HCT116 (cell line): Measurements from ENCODE around the gene LSS. TPM values are rescaled to one million over a fixed set of nuclear protein-coding genes. Genes with fewer than 3 reads are reported as not detected.

Source experiments
- ATAC-seq: fragments of 200-7000 bp; cut with Tn5 transposase; 2 replicates; pipeline ENCODE4 v1.9.1; 2020; ENCODE audit warnings: mild to moderate bottlenecking, moderate library complexity
- BruUV-seq: library from RNA; stranded (reverse); fragments of 400-500 nt; replicated peaks from 2 replicates; lab custom pipeline; 2021; lab: Mats Ljungman, UMichigan
- CTCF ChIA-PET: fragments of 300-600 bp; sonication (Branson Sonifier 250); formaldehyde crosslinking; loops from one replicate; lab custom pipeline; 2021; ENCODE audit warnings: antibody characterized with exemption; lab: Charles Lee
- POLR2A ChIA-PET: fragments of 300-600, 350-600 bp; sonication (Branson Sonifier 250); formaldehyde crosslinking; loops from one replicate; lab custom pipeline; 2021; ENCODE audit warnings: antibody characterized with exemption; lab: Charles Lee
- RAD21 ChIA-PET, 2 experiments: fragments of 300-600 bp; sonication (Branson Sonifier 250); formaldehyde crosslinking; loops; one replicate each; lab custom pipeline; 2023; ENCODE audit warnings: low total read pairs in 2 of 2; ENCODE audit not compliant: uncharacterized antibody in 2 of 2, unreplicated experiment in 2 of 2, low non-redundant PET in 1 of 2; lab: Charles Lee
- DNase-seq: peaks from one replicate; pipeline ENCODE4 v3.0.0-alpha.2; 2010; ENCODE audit warnings: low read depth, low spot score
- H2AFZ ChIP-seq: fragments of 200-600 bp; shearing (Covaris generic), sonication (generic); 2 replicates; pipeline ENCODE4 v1.6.1; 2017; ENCODE audit warnings: low read depth, mixed run types, mixed read lengths, antibody characterized with exemption, low read length; ENCODE audit not compliant: poor library complexity, severe bottlenecking
- H3K27ac ChIP-seq: 2 replicates; pipeline ENCODE4 v1.5.1; 2012; ENCODE audit warnings: low read depth, low read length
- H3K27me3 ChIP-seq: fragments of 200-600 bp; sonication (generic); 2 replicates; pipeline ENCODE4 v1.6.1; 2016; ENCODE audit warnings: mixed run types, low read length, mixed read lengths; ENCODE audit not compliant: insufficient read depth
- H3K36me3 ChIP-seq, 2 experiments: fragments of 200-500 bp in 1 of 2; fragments of 200-600 bp in 1 of 2; sonication (Bioruptor generic) in 1 of 2; sonication (generic) in 1 of 2; 2 replicates each; pipeline versions ENCODE4 v1.5.1 to v1.6.1; 2014 to 2016; ENCODE audit warnings: low read length in 2 of 2, inconsistent platforms in 1 of 2, mixed read lengths in 1 of 2, mixed run types in 1 of 2; ENCODE audit not compliant: insufficient read depth in 2 of 2, control insufficient read depth in 1 of 2
- H3K4me1 ChIP-seq, 2 experiments: fragments of 200-600 bp in 1 of 2; sonication (generic) in 1 of 2; 2 replicates each; pipeline versions ENCODE4 v1.5.1 to v1.6.1; 2012 to 2017; ENCODE audit warnings: low read length in 2 of 2, inconsistent platforms in 1 of 2, mild to moderate bottlenecking in 1 of 2, mixed read lengths in 1 of 2, mixed run types in 1 of 2, moderate library complexity in 1 of 2; ENCODE audit not compliant: insufficient read depth in 2 of 2, control insufficient read depth in 1 of 2
- H3K4me2 ChIP-seq: fragments of 200-600 bp; sonication (generic); 2 replicates; pipeline ENCODE4 v1.6.1; 2017; ENCODE audit warnings: mixed run types, low read length, mixed read lengths
- H3K4me3 ChIP-seq, 2 experiments: fragments of 200-600 bp in 1 of 2; sonication (generic) in 1 of 2; replicated peaks in 1 of 2; 2 replicates each; pipeline ENCODE4 v1.5.1; 2011 to 2016; ENCODE audit warnings: low read length in 2 of 2, control low read depth in 1 of 2, low read depth in 1 of 2, mild to moderate bottlenecking in 1 of 2, mixed read lengths in 1 of 2, mixed run types in 1 of 2
- H3K79me2 ChIP-seq: fragments of 200-600 bp; sonication (generic); 2 replicates; pipeline ENCODE4 v1.6.1; 2017; ENCODE audit warnings: mild to moderate bottlenecking, mixed run types, low read length, moderate library complexity, mixed read lengths; ENCODE audit not compliant: insufficient read depth
- H3K9ac ChIP-seq: fragments of 200-600 bp; sonication (generic); 2 replicates; pipeline ENCODE4 v1.6.1; 2016; ENCODE audit warnings: low read length, mixed read lengths
- H3K9me2 ChIP-seq: fragments of 200-600 bp; sonication (generic), shearing (Covaris generic); 2 replicates; pipeline ENCODE4 v1.6.1; 2017; ENCODE audit warnings: mixed run types, mild to moderate bottlenecking, moderate library complexity; ENCODE audit not compliant: insufficient read depth
- H3K9me3 ChIP-seq, 2 experiments: fragments of 200-500 bp in 1 of 2; fragments of 200-600 bp in 1 of 2; sonication (Bioruptor generic) in 1 of 2; sonication (generic) in 1 of 2; 2 replicates each; pipeline ENCODE4 v1.6.1; 2014 to 2017; ENCODE audit warnings: low read length in 2 of 2, mixed read lengths in 2 of 2, inconsistent platforms in 1 of 2, low read depth in 1 of 2, mild to moderate bottlenecking in 1 of 2, mixed run types in 1 of 2, moderate library complexity in 1 of 2; ENCODE audit not compliant: control insufficient read depth in 1 of 2, insufficient read depth in 1 of 2
- H4K20me1 ChIP-seq: fragments of 200-600 bp; sonication (generic), shearing (Covaris generic); 2 replicates; pipeline ENCODE4 v1.6.1; 2017; ENCODE audit warnings: mixed run types, mild to moderate bottlenecking, moderate library complexity; ENCODE audit not compliant: insufficient read depth
- ATF3 ChIP-seq: IDR thresholded peaks from 2 replicates; pipeline ENCODE4 v1.6.1; 2012
- CBX3 ChIP-seq: IDR thresholded peaks from 2 replicates; pipeline ENCODE4 v1.6.1; 2012; ENCODE audit warnings: low read depth
- CEBPB ChIP-seq: IDR thresholded peaks from 2 replicates; pipeline ENCODE4 v1.6.1; 2012; ENCODE audit warnings: low read depth
- EZH2 ChIP-seq: fragments of 200-600 bp; sonication (generic); IDR thresholded peaks from 2 replicates; pipeline ENCODE4 v1.6.1; 2017; ENCODE audit warnings: antibody characterized with exemption, mixed run types
- EZH2phosphoT487 ChIP-seq: fragments of 200-600 bp; IDR thresholded peaks from 2 replicates; pipeline ENCODE4 v1.6.1; 2018; ENCODE audit warnings: antibody characterized with exemption, borderline replicate concordance
- FOSL1 ChIP-seq: IDR thresholded peaks from 2 replicates; pipeline ENCODE4 v1.6.1; 2012; ENCODE audit warnings: low read depth
- JUND ChIP-seq: IDR thresholded peaks from 2 replicates; pipeline ENCODE4 v1.6.1; 2012
- POLR2AphosphoS5 ChIP-seq: IDR thresholded peaks from 2 replicates; pipeline ENCODE4 v1.6.1; 2011; ENCODE audit warnings: mild to moderate bottlenecking, low read depth, low read length, moderate library complexity
- RAD21 ChIP-seq: IDR thresholded peaks from 2 replicates; pipeline ENCODE4 v1.6.1; 2012; ENCODE audit warnings: low read depth, mild to moderate bottlenecking
- SIN3A ChIP-seq: IDR thresholded peaks from 2 replicates; pipeline ENCODE4 v1.6.1; 2012; ENCODE audit warnings: low read depth
- SRF ChIP-seq: IDR thresholded peaks from 2 replicates; pipeline ENCODE4 v1.6.1; 2012; ENCODE audit warnings: low read depth
- TCF7L2 ChIP-seq: IDR thresholded peaks from 2 replicates; pipeline ENCODE4 v1.7.0; 2011; ENCODE audit warnings: borderline replicate concordance, inconsistent platforms; ENCODE audit not compliant: insufficient read depth, insufficient read length; ENCODE audit errors: extremely low read depth
- YY1 ChIP-seq: IDR thresholded peaks from 2 replicates; pipeline ENCODE4 v1.6.1; 2011; ENCODE audit warnings: low read length, low read depth, moderate library complexity, mild to moderate bottlenecking; ENCODE audit not compliant: insufficient replicate concordance; ENCODE audit errors: extremely low read depth
- ZFX ChIP-seq: fragments of 450-650 bp; IDR thresholded peaks from 2 replicates; pipeline ENCODE4 v1.6.1; 2017
- ZNF274 ChIP-seq: fragments of 200-500 bp; sonication (Bioruptor generic); IDR thresholded peaks from 2 replicates; pipeline ENCODE4 v1.6.1; 2014; ENCODE audit warnings: mild to moderate bottlenecking, low read depth, low read length, inconsistent platforms
- intact Hi-C: fragments of 100-400 bp; cut with micrococcal nuclease; formaldehyde crosslinking; loops from 2 replicates; pipeline ENCODE4 v1.10.0; 2022
- total RNA-seq: library from RNA; stranded (reverse); gene quantifications from one replicate; pipeline ENCODE4 v1.2.1, GENCODE V29; 2021; ENCODE audit not compliant: unreplicated experiment
- TF ChIP-seq, protein P1 (sequence below): IDR thresholded peaks from 2 replicates; pipeline ENCODE4 v1.6.1; 2011; ENCODE audit warnings: mild to moderate bottlenecking, low read length, moderate library complexity; ENCODE audit not compliant: insufficient replicate concordance; ENCODE audit errors: extremely low read depth

The LSS gene
- total RNA-seq, 1 experiment from 2014 or later = 44.7 TPM

- Histone ChIP-seq H4K20me1 (no peaks in the 10 kb centered on the region), H3K9me3 (no peaks in the 10 kb centered on the region), H3K36me3 (no peaks in the 10 kb centered on the region), H3K9ac (no peak overlapping the region), H3K4me2 (no peak overlapping the region), H3K27ac (no peak overlapping the region), H2AFZ (no peak overlapping the region), H3K4me3 (no peak overlapping the region), H3K27me3 (no peaks in the 10 kb centered on the region), H3K4me1 (peaks cover 7 to 9% of the 10 kb centered on the region in 2 experiments; a peak in 3 of 4 replicates), H3K9me2 (no peaks in the 10 kb centered on the region), H3K79me2 (no peaks in the 10 kb centered on the region)
- RAD21 ChIA-PET = no interaction called here
- intact Hi-C loops = no loop called here
- TF ChIP-seq ZNF274 = no peak
- TF ChIP-seq TCF7L2 = no peak
- TF ChIP-seq RAD21 = no peak
- TF ChIP-seq YY1 = no peak
- no peak for TF ChIP-seq CBX3
- TF ChIP-seq JUND = no peak
- no peak for TF ChIP-seq EZH2
- TF ChIP-seq ATF3 = no peak
- no peak for TF ChIP-seq POLR2AphosphoS5
- TF ChIP-seq EZH2phosphoT487 = no peak
- TF ChIP-seq ZFX = no peak
- no peak for TF ChIP-seq SIN3A
- TF ChIP-seq FOSL1 = no peak
- TF ChIP-seq, protein P1, sequence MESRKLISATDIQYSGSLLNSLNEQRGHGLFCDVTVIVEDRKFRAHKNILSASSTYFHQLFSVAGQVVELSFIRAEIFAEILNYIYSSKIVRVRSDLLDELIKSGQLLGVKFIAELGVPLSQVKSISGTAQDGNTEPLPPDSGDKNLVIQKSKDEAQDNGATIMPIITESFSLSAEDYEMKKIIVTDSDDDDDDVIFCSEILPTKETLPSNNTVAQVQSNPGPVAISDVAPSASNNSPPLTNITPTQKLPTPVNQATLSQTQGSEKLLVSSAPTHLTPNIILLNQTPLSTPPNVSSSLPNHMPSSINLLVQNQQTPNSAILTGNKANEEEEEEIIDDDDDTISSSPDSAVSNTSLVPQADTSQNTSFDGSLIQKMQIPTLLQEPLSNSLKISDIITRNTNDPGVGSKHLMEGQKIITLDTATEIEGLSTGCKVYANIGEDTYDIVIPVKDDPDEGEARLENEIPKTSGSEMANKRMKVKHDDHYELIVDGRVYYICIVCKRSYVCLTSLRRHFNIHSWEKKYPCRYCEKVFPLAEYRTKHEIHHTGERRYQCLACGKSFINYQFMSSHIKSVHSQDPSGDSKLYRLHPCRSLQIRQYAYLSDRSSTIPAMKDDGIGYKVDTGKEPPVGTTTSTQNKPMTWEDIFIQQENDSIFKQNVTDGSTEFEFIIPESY = no peak
- TF ChIP-seq CEBPB = no peak
- TF ChIP-seq SRF = no peak
- CTCF ChIA-PET = interaction anchor here (0.9 to 1.4 kb wide), 7 partner anchors 9 to 488 kb away, joined by 3 to 18 read pairs (median 5); no protein-coding TSS in a partner anchor
- ATAC-seq (no peak), DNase-seq (no peak)
- POLR2A ChIA-PET = interaction anchor here (1.2 kb wide), 1 partner anchor 9 kb away, joined by 5 read pairs; no protein-coding TSS in a partner anchor
- BruUV-seq = no TSS peak
Measured at GRCh38 chr21:46151989-46152926, 76.3 kb downstream of the LSS start.
